ENCODE results near the gene HCK. TPM values are rescaled to one million over a fixed set of nuclear protein-coding genes. Genes with fewer than 3 reads are reported as not detected.

HCK gene
- 0.54 TPM for total RNA-seq (ENCODE audit: unreplicated experiment)
- long read RNA-seq, partial matches to known transcripts: 0 of 1 reads
- long read RNA-seq, other reads (novel, unspliced or antisense): 0 of 1 reads

- peaks cover 15% of the 10 kb centered on the region for H3K27me3 Mint-ChIP-seq (ENCODE audit: unreplicated experiment)
- H3K36me3 Mint-ChIP-seq (ENCODE audit: low read depth, unreplicated experiment): no peaks in the 10 kb centered on the region
- H3K4me3 Mint-ChIP-seq (ENCODE audit: unreplicated experiment): peak within 1 kb of the TSS; percentile 81
- no peak within 1 kb of the TSS for H3K27ac Mint-ChIP-seq (ENCODE audit: unreplicated experiment)
- peaks cover 9% of the 10 kb centered on the region for H3K4me1 Mint-ChIP-seq (ENCODE audit: unreplicated experiment)
- H3K9me3 Mint-ChIP-seq (ENCODE audit: unreplicated experiment): no peaks in the 10 kb centered on the region
- TF ChIP-seq CTCF (IDR thresholded peaks at IDR 0.05; ENCODE audit: unreplicated experiment): no peak
- DNase-seq (ENCODE audit: low spot score): no peak
Observed at GRCh38 chr20:32052090-32052777, at the start of gene HCK. Gene HCK (plus strand): TSS chr20:32052242.

GRCh38 chr20:32003325-32003724 is 48.7 kb upstream of the HCK start:
- peak overlapping the region; percentile 38 for H3K27ac Mint-ChIP-seq (ENCODE audit: unreplicated experiment)
- no peak overlapping the region for H3K4me3 Mint-ChIP-seq (ENCODE audit: unreplicated experiment)
- H3K27me3 Mint-ChIP-seq (ENCODE audit: unreplicated experiment): peaks cover 13% of the 10 kb centered on the region
- no peak for DNase-seq (ENCODE audit: low spot score)
- H3K9me3 Mint-ChIP-seq (ENCODE audit: unreplicated experiment): no peaks in the 10 kb centered on the region
- TF ChIP-seq CTCF (IDR thresholded peaks at IDR 0.05; ENCODE audit: unreplicated experiment): no peak
- no peaks in the 10 kb centered on the region for H3K36me3 Mint-ChIP-seq (ENCODE audit: low read depth, unreplicated experiment)
- peaks cover 45% of the 10 kb centered on the region for H3K4me1 Mint-ChIP-seq (ENCODE audit: unreplicated experiment)

GRCh38 chr20:32004963-32005362 is 47.1 kb upstream of the HCK start:
- DNase-seq (ENCODE audit: low spot score): no peak
- peaks cover 13% of the 10 kb centered on the region for H3K27me3 Mint-ChIP-seq (ENCODE audit: unreplicated experiment)
- H3K36me3 Mint-ChIP-seq (ENCODE audit: low read depth, unreplicated experiment): no peaks in the 10 kb centered on the region
- no peak overlapping the region for H3K4me3 Mint-ChIP-seq (ENCODE audit: unreplicated experiment)
- no peak overlapping the region for H3K27ac Mint-ChIP-seq (ENCODE audit: unreplicated experiment)
- H3K9me3 Mint-ChIP-seq (ENCODE audit: unreplicated experiment): no peaks in the 10 kb centered on the region
- TF ChIP-seq CTCF (IDR thresholded peaks at IDR 0.05; ENCODE audit: unreplicated experiment): no peak
- peaks cover 57% of the 10 kb centered on the region for H3K4me1 Mint-ChIP-seq (ENCODE audit: unreplicated experiment)

- Mint-ChIP-seq H3K4me3 (ENCODE audit: unreplicated experiment) (no peak overlapping the region), H3K4me1 (ENCODE audit: unreplicated experiment) (peaks cover 65% of the 10 kb centered on the region), H3K36me3 (ENCODE audit: low read depth, unreplicated experiment) (no peaks in the 10 kb centered on the region), H3K27me3 (ENCODE audit: unreplicated experiment) (peaks cover 10% of the 10 kb centered on the region), H3K9me3 (ENCODE audit: unreplicated experiment) (no peaks in the 10 kb centered on the region), H3K27ac (ENCODE audit: unreplicated experiment) (no peak overlapping the region)
- TF ChIP-seq CTCF (IDR thresholded peaks at IDR 0.05; ENCODE audit: unreplicated experiment): no peak
- DNase-seq (ENCODE audit: low spot score): no peak
Observed at GRCh38 chr20:32006053-32006452, 46.0 kb upstream of the HCK start.
